Activated naive CD4-positive, alpha-beta T cell treated with anti-CD3 and anti-CD28 coated beads, Interleukin-2, amount 50 U/mL, for 24 hours (primary cell): ENCODE results near the gene BCR.

ENCODE experiments used
- H3K27ac Mint-ChIP-seq: one replicate; pipeline ENCODE4 v1.8.0; 2021; ENCODE audit warnings: mild to moderate bottlenecking, mixed read lengths
- H3K27me3 Mint-ChIP-seq: one replicate; pipeline ENCODE4 v1.8.0; 2021; ENCODE audit warnings: mixed read lengths
- H3K36me3 Mint-ChIP-seq: one replicate; pipeline ENCODE4 v1.8.0; 2021; ENCODE audit warnings: mixed read lengths
- H3K4me1 Mint-ChIP-seq: one replicate; pipeline ENCODE4 v1.8.0; 2021; ENCODE audit warnings: mixed read lengths
- H3K4me3 Mint-ChIP-seq: one replicate; pipeline ENCODE4 v1.8.0; 2021; ENCODE audit warnings: mild to moderate bottlenecking, mixed read lengths
- H3K9me3 Mint-ChIP-seq: one replicate; pipeline ENCODE4 v1.8.0; 2021; ENCODE audit warnings: mixed read lengths

Gene BCR

GRCh38 chr22:23268877-23269276, 88.6 kb downstream of the BCR start:
- H3K27ac Mint-ChIP-seq, result peak overlapping the region; percentile 59
- peaks cover 4% of the 10 kb centered on the region for H3K4me1 Mint-ChIP-seq
- H3K36me3 Mint-ChIP-seq, result peaks cover 2% of the 10 kb centered on the region
- H3K9me3 Mint-ChIP-seq, result no peaks in the 10 kb centered on the region
- no peaks in the 10 kb centered on the region for H3K27me3 Mint-ChIP-seq
- H3K4me3 Mint-ChIP-seq, result no peak overlapping the region

- Mint-ChIP-seq H3K27ac (peak overlapping the region; percentile 17), H3K4me1 (no peaks in the 10 kb centered on the region), H3K4me3 (no peak overlapping the region), H3K36me3 (peaks cover 2% of the 10 kb centered on the region), H3K9me3 (no peaks in the 10 kb centered on the region), H3K27me3 (no peaks in the 10 kb centered on the region)
Observed at GRCh38 chr22:23269441-23270211, 89.3 kb downstream of the BCR start.

- H3K27ac Mint-ChIP-seq, result peak overlapping the region; percentile 55
- H3K4me3 Mint-ChIP-seq, result no peak overlapping the region
- H3K9me3 Mint-ChIP-seq, result no peaks in the 10 kb centered on the region
- H3K36me3 Mint-ChIP-seq, result peaks cover 2% of the 10 kb centered on the region
- no peaks in the 10 kb centered on the region for H3K4me1 Mint-ChIP-seq
- no peaks in the 10 kb centered on the region for H3K27me3 Mint-ChIP-seq
Observed at GRCh38 chr22:23270212-23270733, 90.0 kb downstream of the BCR start.

- Mint-ChIP-seq H3K4me3 (no peak overlapping the region), H3K9me3 (no peaks in the 10 kb centered on the region), H3K27me3 (no peaks in the 10 kb centered on the region), H3K27ac (peak overlapping the region; percentile 55), H3K36me3 (peaks cover 5% of the 10 kb centered on the region), H3K4me1 (no peaks in the 10 kb centered on the region)
Observed at GRCh38 chr22:23270798-23271596, 90.7 kb downstream of the BCR start.

- no peak overlapping the region for H3K27ac Mint-ChIP-seq
- H3K9me3 Mint-ChIP-seq, result no peaks in the 10 kb centered on the region
- H3K27me3 Mint-ChIP-seq, result no peaks in the 10 kb centered on the region
- H3K36me3 Mint-ChIP-seq, result peaks cover 5% of the 10 kb centered on the region
- no peaks in the 10 kb centered on the region for H3K4me1 Mint-ChIP-seq
- no peak overlapping the region for H3K4me3 Mint-ChIP-seq
Observed at GRCh38 chr22:23271597-23271908, 91.2 kb downstream of the BCR start.

- no peak overlapping the region for H3K27ac Mint-ChIP-seq
- no peaks in the 10 kb centered on the region for H3K9me3 Mint-ChIP-seq
- no peak overlapping the region for H3K4me3 Mint-ChIP-seq
- no peaks in the 10 kb centered on the region for H3K4me1 Mint-ChIP-seq
- peaks cover 5% of the 10 kb centered on the region for H3K36me3 Mint-ChIP-seq
- no peaks in the 10 kb centered on the region for H3K27me3 Mint-ChIP-seq
Observed at GRCh38 chr22:23272371-23272770, 92.1 kb downstream of the BCR start.

- H3K27ac Mint-ChIP-seq, result no peak overlapping the region
- H3K9me3 Mint-ChIP-seq, result no peaks in the 10 kb centered on the region
- H3K27me3 Mint-ChIP-seq, result no peaks in the 10 kb centered on the region
Observed at GRCh38 chr22:23272834-23273233, 92.5 kb downstream of the BCR start.

GRCh38 chr22:23273445-23274145, 93.3 kb downstream of the BCR start:
- Mint-ChIP-seq H3K4me1 (no peaks in the 10 kb centered on the region), H3K27me3 (no peaks in the 10 kb centered on the region), H3K27ac (no peak overlapping the region), H3K36me3 (peaks cover 5% of the 10 kb centered on the region), H3K9me3 (no peaks in the 10 kb centered on the region), H3K4me3 (no peak overlapping the region)

More at GRCh38 chr22:23272834-23273233, 92.5 kb downstream of the BCR start:
- Mint-ChIP-seq H3K4me3 (no peak overlapping the region), H3K4me1 (no peaks in the 10 kb centered on the region), H3K36me3 (peaks cover 5% of the 10 kb centered on the region)

GRCh38 chr22:23274146-23274526, 93.8 kb downstream of the BCR start:
- Mint-ChIP-seq H3K4me1 (peaks cover 3% of the 10 kb centered on the region), H3K36me3 (peaks cover 5% of the 10 kb centered on the region), H3K27me3 (no peaks in the 10 kb centered on the region), H3K27ac (no peak overlapping the region), H3K9me3 (no peaks in the 10 kb centered on the region), H3K4me3 (no peak overlapping the region)

- H3K4me3 Mint-ChIP-seq, result no peak overlapping the region
- no peaks in the 10 kb centered on the region for H3K27me3 Mint-ChIP-seq
- peaks cover 11% of the 10 kb centered on the region for H3K4me1 Mint-ChIP-seq
- H3K36me3 Mint-ChIP-seq, result peaks cover 5% of the 10 kb centered on the region
- no peaks in the 10 kb centered on the region for H3K9me3 Mint-ChIP-seq
- no peak overlapping the region for H3K27ac Mint-ChIP-seq
Observed at GRCh38 chr22:23274891-23275694, 94.8 kb downstream of the BCR start.

- peaks cover 15% of the 10 kb centered on the region for H3K4me1 Mint-ChIP-seq
- H3K27ac Mint-ChIP-seq, result peak overlapping the region; percentile 79
- no peaks in the 10 kb centered on the region for H3K27me3 Mint-ChIP-seq
- no peak overlapping the region for H3K4me3 Mint-ChIP-seq
- H3K36me3 Mint-ChIP-seq, result peaks cover 5% of the 10 kb centered on the region
- no peaks in the 10 kb centered on the region for H3K9me3 Mint-ChIP-seq
Observed at GRCh38 chr22:23275751-23276150, 95.4 kb downstream of the BCR start.

- Mint-ChIP-seq H3K27ac (no peak overlapping the region), H3K36me3 (peaks cover 5% of the 10 kb centered on the region), H3K4me3 (no peak overlapping the region), H3K27me3 (no peaks in the 10 kb centered on the region), H3K9me3 (no peaks in the 10 kb centered on the region), H3K4me1 (peaks cover 15% of the 10 kb centered on the region)
Observed at GRCh38 chr22:23276656-23277582, 96.6 kb downstream of the BCR start.

- no peak overlapping the region for H3K27ac Mint-ChIP-seq
- no peaks in the 10 kb centered on the region for H3K9me3 Mint-ChIP-seq
- peaks cover 5% of the 10 kb centered on the region for H3K36me3 Mint-ChIP-seq
- H3K27me3 Mint-ChIP-seq, result no peaks in the 10 kb centered on the region
- H3K4me1 Mint-ChIP-seq, result peaks cover 15% of the 10 kb centered on the region
- H3K4me3 Mint-ChIP-seq, result no peak overlapping the region
Observed at GRCh38 chr22:23277583-23278295, 97.4 kb downstream of the BCR start.
